Head of caudate nucleus (tissue), 42 donors: ENCODE results near the gene TNFRSF8.

ENCODE experiments used
- DNase-seq, 42 donors: peaks; one replicate each; pipeline versions ENCODE4 v3.0.0 to v3.0.0-alpha.2; 2020 to 2021; ENCODE audit warnings: mixed read lengths in 7 of 42
- intact Hi-C: fragments of 100-400 bp; cut with DNase I; formaldehyde crosslinking; loops from one replicate; pipeline ENCODE4 v1.15.0; 2022

The TNFRSF8 gene

DNA sequence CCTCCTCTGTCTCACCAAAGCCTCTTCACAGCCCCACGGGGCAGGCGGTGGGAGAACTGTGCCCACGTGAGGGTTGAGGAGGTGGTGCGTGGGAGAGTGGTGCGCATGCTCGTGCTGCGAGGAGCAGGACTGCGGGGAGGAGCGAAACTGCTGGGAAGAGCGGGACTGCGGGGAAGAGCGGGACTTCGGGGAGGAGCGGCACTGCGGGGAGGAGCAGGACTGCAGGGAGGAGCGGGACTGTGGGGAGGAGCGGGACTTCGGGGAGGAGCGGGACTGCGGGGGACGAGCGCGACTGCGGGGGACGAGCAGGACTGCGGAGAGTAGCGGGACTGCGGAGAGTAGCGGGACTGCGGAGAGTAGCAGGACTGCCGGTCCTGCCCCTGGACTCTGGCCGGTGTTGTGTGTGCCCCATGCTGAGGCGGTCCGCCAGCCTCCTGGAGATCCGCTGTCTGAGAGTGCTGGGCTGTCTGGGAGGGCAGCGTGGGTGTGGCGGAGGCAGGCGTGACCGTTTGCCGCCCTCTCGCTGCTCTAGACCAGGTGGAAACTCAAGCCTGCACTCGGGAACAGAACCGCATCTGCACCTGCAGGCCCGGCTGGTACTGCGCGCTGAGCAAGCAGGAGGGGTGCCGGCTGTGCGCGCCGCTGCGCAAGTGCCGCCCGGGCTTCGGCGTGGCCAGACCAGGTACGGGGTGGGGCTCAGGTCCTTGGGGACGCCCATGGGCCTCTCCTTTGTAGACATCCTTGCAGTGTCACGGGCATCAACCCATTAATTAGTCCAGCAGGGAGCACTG lies 128.3 kb downstream of the TNFRSF8 start:
- intact Hi-C loops, result no loop called here
- DNase-seq, result peak in 39 of 42 donors; percentile 23 to 80 (median 61)
